Measurements from ENCODE around the gene LPCAT4.
"Not testable (repeated sequence)": the region's sequence is repeated elsewhere in the genome, so short reads cannot be mapped to it uniquely, and the experiment has no call there.

The LPCAT4 gene

DNA sequence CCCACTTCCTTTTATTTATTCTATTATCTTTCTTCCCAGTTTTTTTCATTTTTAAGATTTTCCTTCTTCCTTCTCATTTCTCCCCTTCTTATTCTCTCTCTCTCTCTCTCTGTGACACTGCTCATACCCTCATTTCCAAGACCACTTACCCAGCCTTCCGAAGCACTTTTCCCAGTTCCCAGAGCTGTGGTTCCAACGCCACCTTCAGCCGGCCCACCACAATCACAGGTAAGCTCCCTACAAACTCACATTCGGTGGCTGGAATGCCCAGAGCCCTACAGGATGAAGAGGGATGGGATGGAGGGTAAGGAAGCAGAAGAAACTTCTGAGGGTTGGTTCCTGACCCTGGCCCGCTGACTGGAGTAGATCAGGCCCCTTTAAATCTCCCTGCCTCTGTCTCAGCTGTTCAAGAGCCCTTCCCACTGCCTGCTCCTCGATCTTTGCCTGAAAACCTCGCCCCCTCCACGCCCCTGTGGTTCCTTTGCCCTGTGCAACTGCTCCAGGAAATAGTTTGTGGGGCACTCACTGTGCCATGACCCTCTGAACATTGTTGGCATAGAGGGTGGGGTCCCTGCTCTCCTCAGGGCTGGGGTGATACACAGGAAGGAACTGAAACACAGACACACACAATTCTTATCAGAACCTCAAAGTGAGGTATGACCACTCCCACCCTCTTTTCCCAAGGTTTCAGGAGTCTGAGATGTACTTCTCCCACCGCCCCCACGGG lies 4.8 kb downstream of the LPCAT4 start:
- DNase-seq (ENCODE audit: low read depth), result no peak

DNA sequence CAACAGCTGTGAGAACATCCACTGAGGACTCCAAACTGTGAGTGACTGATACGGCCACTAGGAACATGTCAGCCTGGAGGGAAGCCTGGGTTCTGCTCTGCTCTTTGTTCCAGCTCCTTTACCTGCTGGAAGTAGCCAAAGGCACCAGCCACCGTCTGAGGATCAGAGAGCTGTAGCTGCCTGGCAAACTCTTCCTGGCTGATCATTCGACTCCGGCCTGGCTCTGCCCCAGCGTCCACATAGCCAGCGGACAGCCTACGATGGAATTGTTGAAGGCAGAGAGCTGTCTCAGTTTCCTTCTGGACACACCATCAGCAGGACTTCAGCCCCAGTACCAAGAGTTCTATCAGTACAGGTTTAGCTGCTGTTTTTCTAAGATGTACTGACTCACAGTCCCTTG lies 5.7 kb downstream of the LPCAT4 start:
- no peak for DNase-seq (ENCODE audit: low read depth)

DNA sequence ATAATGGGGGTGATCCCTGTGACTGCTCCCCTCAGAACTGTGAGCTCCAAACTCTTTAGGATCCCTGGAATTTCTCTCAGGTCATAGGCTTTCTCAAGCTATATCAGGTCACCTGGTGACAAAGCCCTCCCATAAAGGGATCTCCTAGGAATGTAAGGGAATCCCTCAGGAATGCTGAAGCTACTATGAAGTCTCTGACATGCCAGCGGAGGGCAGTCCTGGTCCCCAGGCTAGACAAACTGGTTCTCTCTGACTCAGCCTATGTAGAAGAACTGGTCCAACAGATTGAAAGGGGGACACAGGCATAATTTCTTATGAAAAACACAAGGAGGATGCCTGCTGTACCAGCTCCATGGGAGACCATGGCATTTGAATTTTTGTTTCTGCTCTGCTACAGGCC lies 6.7 kb downstream of the LPCAT4 start:
- no peak for DNase-seq (ENCODE audit: low read depth)

DNA sequence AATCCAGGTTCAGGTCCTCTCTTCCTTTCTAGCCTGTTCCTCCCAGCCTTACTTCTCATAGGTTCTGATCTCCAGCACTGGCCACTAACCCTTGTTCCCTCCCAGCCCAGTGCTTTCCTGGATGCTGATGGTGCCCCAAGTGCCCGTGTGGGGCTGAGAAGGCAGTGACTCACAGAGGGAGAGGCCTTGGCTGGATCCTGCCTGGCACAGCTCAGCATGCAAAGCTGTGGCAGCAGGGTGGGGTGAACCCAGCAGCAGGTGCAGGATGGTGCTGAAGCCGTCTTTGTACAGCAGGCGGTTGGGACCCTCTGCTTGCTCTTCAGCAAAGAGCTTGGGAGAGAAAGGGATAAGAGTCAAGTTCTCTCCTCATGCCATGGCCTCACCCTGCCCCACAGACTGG lies 7.6 kb downstream of the LPCAT4 start:
- DNase-seq (ENCODE audit: low read depth), result no peak

DNA sequence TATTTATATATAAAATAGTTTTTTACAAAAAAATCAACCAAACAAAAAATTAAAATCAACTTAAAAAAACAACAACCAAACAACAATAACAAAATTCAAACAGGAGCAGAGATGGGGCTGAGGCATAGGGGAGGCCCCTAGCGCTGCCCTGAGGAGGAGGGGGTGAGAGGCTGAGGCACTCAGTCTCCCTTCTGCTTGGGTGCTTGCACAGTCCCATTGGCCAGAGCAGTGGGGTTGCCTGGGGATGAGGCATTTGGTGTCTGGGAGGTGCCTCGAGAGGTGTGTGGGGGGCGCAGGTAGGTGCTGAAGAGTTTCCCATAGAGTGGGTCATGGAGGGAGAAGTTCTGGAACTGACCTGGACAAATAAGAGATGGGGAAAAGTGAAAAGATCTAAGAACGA lies 8.0 kb downstream of the LPCAT4 start:
- DNase-seq (ENCODE audit: low read depth), result no peak

DNA sequence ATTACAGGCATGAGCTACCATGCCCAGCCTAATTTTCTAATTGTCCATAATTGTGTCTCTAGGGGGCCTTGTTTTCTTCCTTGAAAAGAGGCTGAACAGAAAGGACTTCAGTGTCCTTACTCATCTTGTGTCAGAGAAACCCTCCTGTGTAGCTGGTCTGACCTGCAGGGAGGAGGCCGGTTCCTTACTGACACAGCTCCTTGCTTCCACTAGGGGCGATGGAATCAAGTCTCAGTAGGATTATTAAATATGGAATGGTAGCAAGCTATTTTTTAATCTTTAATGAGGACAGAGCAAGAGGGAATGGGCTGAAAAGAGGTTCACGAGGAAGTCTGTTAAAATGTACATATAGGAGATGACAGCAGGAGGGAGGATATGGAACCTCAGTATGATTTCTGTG lies 8.6 kb downstream of the LPCAT4 start:
- DNase-seq (ENCODE audit: low read depth), result no peak

DNA sequence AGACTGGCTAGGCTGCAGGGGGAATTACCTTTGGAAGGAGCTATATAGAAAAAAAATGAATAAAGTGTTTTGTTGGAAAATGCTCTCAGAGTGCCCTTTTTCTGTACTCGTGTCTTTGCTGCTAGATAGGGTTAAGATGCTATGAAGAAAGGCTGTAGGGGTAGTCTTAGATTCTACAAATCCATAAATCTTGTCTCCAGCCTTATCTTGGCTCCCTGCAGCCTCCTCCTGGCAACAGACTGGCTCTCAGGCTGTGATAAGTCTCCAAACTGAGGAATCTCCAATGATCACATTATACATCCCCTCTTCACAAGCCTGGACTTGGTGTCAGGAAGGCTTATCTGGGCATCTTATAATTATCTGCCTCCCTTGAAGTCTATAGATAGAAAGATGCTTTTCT lies 9.3 kb downstream of the LPCAT4 start:
- no peak for DNase-seq (ENCODE audit: low read depth)

DNA sequence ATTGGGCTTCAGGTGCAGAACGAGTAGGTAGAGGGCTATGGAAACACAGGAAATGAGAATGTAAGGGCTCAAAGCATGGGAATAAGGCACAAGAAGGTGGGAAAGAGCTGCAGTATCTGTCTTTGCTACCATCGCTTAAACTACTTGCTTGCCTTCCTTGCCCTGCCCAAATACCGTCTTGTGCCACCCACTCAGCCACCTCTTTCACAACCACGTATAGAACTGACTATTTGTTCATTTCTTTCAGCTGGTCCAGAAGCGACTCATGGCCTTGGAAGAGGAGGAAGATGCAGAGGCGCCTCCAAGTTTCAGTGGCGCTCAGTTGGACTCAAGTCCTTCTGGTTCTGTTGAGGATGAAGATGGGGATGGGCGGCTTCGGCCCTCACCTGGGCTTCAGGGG lies 11.8 kb downstream of the LPCAT4 start:
- DNase-seq (ENCODE audit: low read depth), result no peak

DNA sequence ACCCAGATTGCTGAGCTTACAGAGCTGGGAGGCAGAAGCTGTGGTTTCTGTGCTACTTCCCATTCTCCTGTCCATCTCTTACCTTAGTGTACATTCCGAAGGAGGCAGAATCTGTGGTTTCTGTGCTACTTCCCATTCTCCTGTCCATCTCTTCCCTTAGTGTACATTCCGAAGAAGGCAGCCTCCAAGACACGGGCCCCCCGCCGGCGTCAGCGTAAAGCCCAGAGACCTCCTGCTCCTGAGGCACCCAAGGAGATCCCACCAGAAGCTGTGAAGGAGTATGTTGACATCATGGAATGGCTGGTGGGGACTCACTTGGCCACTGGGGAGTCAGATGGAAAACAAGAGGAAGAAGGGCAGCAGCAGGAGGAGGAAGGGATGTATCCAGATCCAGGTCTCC lies 12.7 kb downstream of the LPCAT4 start:
- no peak for DNase-seq (ENCODE audit: low read depth)

DNA sequence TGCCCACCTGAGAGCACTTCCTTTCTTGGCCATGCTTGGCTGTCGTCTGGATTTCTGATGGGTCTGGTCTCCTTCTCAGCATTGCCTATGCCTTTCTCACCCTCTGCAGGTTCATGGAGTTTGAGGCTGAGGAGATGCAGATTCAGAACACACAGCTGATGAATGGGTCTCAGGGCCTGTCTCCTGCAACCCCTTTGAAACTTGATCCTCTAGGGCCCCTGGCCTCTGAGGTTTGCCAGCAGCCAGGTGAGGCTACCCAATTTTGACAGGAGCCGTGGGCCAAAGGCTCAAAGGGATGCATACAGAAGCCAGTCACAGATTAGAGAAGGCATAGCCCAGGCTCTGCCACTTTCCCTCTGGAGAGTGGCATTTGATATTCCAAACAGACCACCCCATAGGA lies 13.4 kb downstream of the LPCAT4 start:
- DNase-seq (ENCODE audit: low read depth), result no peak

DNA sequence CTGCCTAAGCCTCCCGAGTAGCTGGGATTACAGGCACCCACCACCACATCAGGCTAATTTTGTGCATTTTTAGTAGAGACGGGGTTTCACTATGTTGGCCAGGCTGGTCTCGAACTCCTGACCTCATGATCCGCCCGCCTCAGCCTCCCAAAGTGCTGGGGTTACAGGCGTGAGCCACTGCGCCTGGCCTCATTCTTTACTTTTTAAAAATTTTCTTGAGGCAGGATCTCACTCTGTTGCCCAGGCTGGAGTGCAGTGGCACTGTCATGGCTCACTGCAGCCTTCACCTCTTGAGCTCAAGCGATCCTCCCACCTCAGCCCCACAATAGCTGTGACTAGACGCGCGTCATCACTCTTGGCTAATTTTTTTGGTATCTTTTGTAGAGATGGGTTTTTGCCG lies 14.0 kb downstream of the LPCAT4 start:
- not testable (repeated sequence) for DNase-seq (ENCODE audit: low read depth)

DNA sequence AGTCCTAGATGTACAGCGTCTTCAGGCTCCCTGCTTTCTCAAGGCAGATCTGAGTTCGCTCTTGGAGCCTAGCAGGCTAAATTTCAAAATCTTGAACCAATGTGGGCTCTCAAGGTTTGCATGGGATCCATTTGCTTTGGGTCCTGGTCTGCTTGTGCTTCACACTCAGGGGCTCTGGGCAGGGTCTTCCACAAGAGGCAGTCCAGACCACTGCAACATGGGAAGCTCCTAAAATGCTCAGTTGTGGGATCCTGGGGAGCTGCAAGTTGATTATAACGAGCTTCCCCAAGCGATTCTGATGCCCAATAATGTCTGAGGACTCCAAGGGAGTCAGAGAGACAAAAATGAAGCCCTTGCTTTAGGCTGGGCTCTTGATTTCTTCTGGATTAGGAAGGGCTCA lies 17.2 kb downstream of the LPCAT4 start:
- DNase-seq (ENCODE audit: low read depth), result no peak

DNA sequence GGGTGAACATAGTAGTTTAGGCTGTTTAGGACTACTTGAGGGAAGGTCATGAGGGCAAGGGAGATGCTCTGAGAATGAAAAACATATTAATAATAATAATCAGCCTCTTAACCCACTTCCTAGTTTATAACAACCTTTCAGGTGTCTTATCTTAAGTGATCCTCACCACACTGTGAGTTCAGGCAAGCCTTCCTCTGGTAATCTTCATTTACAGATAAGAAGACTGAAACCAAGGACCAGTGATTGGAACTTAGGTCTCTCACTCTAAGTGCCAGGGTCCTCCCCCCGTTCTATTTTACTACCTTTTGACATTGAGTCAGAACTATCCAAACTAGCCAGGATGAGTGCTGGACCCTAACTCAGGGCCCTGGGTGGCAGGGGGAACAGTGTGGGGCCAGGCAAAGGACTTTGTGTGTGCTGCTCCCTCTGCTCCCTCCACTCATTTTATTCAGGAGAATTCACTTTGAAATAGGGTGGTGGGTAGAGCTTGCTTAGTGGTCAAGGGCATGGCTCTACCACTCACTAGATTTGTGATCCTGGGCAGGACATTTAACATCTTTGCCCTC lies 18.2 kb downstream of the LPCAT4 start:
- no peak for DNase-seq (ENCODE audit: low read depth)

DNA sequence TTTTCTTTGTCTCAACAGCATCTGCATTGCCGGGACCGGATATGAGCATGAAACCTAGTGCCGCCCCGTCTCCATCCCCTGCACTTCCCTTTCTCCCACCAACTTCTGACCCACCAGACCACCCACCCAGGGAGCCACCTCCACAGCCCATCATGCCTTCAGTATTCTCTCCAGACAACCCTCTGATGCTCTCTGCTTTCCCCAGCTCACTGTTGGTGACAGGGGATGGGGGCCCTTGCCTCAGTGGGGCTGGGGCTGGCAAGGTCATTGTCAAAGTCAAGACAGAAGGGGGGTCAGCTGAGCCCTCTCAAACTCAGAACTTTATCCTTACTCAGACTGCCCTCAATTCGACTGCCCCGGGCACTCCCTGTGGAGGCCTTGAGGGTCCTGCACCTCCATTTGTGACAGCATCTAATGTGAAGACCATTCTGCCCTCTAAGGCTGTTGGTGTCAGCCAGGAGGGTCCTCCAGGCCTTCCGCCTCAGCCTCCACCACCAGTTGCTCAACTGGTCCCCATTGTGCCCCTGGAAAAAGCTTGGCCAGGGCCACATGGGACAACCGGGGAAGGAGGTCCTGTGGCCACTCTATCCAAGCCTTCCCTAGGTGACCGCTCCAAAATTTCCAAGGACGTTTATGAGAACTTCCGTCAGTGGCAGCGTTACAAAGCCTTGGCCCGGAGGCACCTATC lies 18.9 kb downstream of the LPCAT4 start:
- DNase-seq (ENCODE audit: low read depth), result no peak

DNA sequence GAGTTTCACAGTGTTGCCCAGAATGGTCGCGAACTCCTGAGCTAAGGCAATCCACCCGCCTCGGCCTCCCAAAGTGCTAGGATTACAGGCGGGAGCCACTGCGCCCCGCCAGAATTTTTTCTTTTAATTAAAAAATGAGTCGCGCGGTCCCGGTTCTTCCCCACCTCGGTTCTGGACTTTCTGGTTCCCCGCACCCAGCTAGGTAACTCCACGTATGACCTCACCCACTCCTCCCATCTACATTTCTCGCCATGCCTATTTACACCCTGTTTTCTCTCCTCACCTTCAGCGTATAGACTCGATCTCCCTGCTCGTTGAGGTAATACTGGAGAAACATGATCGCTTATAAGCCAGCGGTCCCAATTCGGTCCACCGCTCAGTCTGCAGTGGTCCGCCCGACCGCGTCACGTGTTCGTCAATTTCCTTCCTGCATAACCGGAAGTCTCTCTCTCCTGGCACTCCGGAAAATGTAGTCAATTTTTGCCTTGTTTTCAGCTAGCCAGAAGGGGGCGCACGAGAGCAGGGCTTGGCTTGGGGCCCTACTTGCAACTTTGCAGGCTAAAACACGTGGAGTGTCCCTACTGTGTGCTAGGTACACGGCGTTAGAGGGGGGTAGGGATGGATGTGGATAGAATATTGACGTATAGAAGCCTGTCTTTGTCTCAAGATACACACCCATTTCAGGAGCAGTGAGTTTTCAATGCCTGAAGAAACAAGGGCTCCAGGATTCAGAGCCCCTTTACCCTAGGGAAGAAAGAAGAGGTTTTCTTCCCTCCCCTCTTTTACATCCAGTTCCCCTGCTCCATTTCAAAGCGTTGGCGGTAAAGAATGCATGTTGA lies 24.0 kb downstream of the LPCAT4 start, which contains the start of the genes NOP10 and NUTM1:
NOP10 (minus strand) TSS at position 400 of the 839 bp plus-strand sequence; CDS start at position 337, 63 bp downstream.
NUTM1 (plus strand) TSS at position 579 of the 839 bp plus-strand sequence. CDS start 382 bp downstream, outside the sequence.
- peak; percentile 85 for DNase-seq (ENCODE audit: low read depth)

DNA sequence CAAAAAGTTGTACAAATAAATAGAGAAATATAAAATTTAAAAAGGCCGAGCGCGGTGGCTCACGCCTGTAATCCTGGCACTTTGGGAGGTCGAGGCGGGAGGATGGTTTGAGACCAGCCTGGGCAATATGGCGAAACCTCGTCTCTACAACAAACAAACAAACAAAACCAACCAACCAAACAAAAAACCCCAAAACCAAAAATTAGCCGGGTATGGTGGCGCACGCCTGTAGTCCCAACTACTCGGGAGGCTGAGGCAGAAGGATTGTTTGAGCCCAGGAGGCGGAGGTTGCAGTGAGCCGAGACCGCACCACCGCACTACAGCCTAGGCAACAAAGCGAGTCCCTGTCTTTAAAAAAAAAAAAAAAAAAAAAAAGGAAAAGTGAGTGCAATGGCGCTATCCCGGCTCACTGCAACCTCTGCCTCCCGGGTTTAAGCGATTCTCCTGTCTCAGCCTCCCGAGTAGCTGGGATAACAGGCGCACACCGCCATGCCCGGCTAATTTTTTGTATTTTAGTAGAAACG lies 24.7 kb downstream of the LPCAT4 start:
- not testable (repeated sequence) for DNase-seq (ENCODE audit: low read depth)

DNA sequence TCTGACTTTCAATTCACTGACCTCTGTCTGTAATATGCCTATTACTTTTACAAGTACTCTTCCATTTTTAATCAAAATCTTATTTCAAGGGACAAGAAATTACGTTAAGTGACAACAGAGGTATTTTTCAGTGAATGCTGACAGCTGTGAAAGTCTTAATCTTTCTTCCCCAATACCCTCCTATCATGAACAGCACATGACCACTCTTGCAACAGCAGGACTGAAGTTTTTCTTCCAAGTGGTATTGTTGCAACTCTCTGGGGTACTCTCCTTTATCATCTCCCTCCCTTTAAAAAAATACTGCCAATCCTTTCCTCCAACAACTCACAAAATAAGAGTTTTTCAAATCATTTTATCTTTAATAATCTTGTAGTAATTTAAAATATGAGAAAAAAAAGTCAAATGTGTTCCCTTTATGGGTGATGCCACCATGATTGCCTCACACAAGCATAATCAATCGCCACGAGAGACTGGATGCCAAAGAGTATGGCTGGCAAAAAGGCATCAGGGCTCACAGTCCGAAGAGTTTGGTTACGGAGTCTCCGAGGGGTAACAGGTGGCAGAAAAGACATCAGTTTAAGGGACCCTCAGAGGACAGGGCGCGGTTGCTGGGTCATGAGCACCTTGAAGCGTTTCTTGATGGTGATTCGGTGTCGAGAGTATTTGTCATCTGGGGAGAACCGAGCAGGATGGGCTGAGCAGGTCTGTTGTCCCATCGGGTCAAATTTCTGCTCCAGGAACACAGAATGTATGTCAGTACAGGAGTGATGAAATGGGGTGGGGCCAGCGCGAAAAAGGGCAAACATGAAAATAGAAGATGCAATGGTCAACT lies 25.4 kb downstream of the LPCAT4 start:
- no peak for DNase-seq (ENCODE audit: low read depth)

DNA sequence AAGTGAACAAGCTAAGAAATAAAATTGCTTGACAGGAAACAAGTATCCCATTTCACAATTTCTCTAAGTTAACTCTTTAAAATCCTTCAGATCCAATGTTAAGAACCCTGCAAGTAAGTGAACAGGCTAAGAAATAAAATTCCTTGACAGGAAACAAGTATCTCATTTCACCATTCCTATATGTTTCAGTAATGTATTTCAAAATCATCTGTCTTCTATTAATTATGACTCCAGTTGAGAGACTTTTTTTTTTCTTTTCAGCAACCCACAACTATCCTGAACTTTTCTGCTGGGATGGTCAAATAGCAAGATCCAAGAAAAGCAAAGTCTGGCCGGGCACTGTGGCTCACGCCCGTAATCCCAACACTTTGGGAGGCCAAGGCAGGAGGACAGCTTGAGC lies 27.1 kb downstream of the LPCAT4 start:
- DNase-seq (ENCODE audit: low read depth), result no peak

DNA sequence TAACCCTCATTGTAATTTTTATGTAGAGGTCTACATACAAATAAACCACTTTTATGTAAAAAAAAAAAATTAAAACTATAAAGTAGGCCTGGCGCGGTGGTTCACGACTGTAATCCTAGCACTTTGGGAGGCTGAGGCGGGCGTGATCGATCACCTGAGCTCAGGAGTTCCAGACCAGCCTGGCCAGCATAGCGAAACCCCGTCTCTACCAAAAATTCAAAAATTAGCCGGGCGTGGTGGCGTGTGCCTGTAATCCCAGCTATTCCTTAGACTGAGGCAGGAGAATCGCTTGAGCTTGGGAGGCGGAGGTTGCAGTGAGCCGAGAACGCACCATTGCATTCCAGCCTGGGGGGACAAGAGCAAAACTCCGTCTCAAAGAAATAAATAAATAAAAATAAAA lies 28.6 kb downstream of the LPCAT4 start:
- DNase-seq (ENCODE audit: low read depth), result no peak

DNA sequence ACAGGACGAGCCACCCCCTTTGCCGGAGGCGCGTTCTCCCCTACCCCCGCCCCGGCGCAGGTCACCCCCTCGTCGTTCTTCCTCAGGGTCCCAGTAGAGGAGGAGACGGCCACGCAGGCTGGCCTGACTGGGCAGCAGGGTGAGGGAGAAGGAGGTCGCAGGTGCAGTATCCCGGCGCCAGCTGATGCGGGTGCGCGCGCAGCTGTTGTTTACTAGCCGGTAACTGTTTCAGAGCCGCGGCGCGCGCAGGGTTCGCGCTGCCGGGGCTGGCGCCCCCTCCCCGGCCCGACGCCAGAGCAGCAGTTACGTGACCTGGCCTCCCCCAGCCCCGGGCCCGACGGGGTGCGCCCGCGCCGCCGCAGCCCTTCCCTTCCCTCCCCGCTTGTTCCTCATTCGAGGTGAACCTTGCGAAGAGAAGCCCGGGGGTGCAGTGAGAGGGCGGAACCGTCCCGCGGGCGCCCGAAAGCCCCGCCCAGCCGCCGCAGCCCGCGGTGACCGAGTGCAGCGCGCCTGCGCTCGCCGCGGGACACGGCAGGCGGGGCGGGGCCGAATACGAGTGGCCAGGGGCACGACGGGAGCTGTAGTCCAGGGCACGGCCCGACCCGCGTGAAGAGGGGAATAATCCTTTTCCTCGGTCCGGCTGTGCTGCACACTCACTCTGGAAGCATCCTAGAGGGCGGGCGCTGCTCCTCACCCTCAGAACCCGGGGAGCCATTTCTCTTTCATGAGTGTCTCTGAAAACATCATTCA lies 29.3 kb downstream of the LPCAT4 start, which contains the start of gene SLC12A6:
SLC12A6 (minus strand) TSS at position 225 of the 750 bp plus-strand sequence. CDS start 1,101 bp downstream, outside the sequence.
- peak; percentile 87 for DNase-seq (ENCODE audit: low read depth)

Measured in stimulated activated CD8-positive, alpha-beta memory T cell treated with anti-CD3 and anti-CD28 coated beads, Interleukin-12 subunit alpha, Interleukin-12 subunit beta, amount 100 ng/mL, for 4 hours (primary cell).